Astrocyte of the spinal cord (primary cell): ENCODE results near the gene ANKRD13B.
A peak's percentile ranks its signal among the peaks of the same experiment; 100 is the strongest.

Experiments
- DNase-seq: peaks from one replicate; pipeline ENCODE4 v3.0.0; 2011; ENCODE audit warnings: low read depth, low spot score
- H3K4me3 ChIP-seq: 2 replicates; pipeline ENCODE4 v1.5.1; 2011; ENCODE audit warnings: low read depth, mild to moderate bottlenecking, low read length, moderate library complexity
- CTCF ChIP-seq: IDR thresholded peaks from 2 replicates; pipeline ENCODE4 v1.5.1; 2012; ENCODE audit warnings: low read depth, mild to moderate bottlenecking, low read length, inconsistent platforms
- in situ Hi-C: cut with HindIII; loops from 2 replicates; pipeline ENCODE4 v1.10.0; 2017; ENCODE audit warnings: low sequenced_read_pairs

Gene ANKRD13B

GRCh38 chr17:29621751-29622194 is 28.8 kb downstream of the ANKRD13B start:
- no peak overlapping the region for H3K4me3 ChIP-seq
- in situ Hi-C loops: no loop called here
- DNase-seq: no peak
- TF ChIP-seq CTCF: no peak

- no peak for TF ChIP-seq CTCF
- in situ Hi-C loops: no loop called here
- DNase-seq: peak; percentile 32
- H3K4me3 ChIP-seq: peak within 1 kb of the TSS; percentile 59
These were observed 29.7 kb downstream of the ANKRD13B start, which contains the start of gene CORO6 for GRCh38 chr17:29622337-29623282. TSS of gene CORO6 (minus strand) at chr17:29622912. CDS start at chr17:29621421, 1,491 bp downstream.

GRCh38 chr17:29623283-29623647 is 30.3 kb downstream of the ANKRD13B start:
- in situ Hi-C loops: no loop called here
- no peak overlapping the region for H3K4me3 ChIP-seq
- DNase-seq: no peak
- TF ChIP-seq CTCF: no peak

- TF ChIP-seq CTCF: no peak
- in situ Hi-C loops: no loop called here
These were observed 31.7 kb downstream of the ANKRD13B start for GRCh38 chr17:29624586-29624985.

DNA sequence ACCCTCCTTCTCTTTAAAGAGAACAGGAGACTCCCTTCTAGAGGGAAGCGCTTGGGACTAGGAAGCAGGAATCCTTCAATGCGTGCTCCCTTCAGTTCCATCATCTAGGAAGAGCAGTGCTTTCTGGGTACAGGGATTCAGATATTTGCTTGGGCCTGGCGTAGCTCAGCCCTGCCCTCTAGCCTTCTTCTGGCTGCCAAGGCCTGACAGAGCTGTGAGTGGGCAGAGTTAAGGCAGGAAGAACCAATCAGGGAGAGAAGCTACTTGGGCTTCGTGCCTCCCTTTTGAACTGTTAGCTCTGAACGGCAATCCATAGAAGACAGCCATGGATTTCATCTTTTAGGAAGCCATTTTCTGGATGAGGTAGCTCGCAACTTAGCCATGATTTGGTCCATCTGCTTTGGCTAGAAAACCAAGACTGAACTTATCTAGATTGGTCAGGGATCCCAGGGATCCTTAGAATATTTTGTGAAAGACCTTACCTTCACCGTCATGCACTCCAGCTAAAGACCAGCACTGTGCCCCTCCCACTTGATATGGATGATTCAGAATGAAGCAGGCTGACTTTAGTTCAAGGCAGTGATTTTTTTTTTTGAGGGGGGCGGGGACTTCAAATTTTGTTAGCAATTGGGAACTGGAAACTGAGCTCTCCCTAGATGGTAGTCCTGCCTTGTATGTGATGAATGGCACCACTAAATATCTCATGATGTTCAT is 32.3 kb downstream of the ANKRD13B start:
- peak; percentile 39 for DNase-seq
- H3K4me3 ChIP-seq: no peak overlapping the region
- no peak for TF ChIP-seq CTCF
- in situ Hi-C loops: no loop called here

More at GRCh38 chr17:29624586-29624985, 31.7 kb downstream of the ANKRD13B start:
- no peak overlapping the region for H3K4me3 ChIP-seq
- no peak for DNase-seq

- no peak for DNase-seq
- no peak for TF ChIP-seq CTCF
- H3K4me3 ChIP-seq: no peak overlapping the region
- in situ Hi-C loops: no loop called here
These were observed 35.0 kb downstream of the ANKRD13B start for GRCh38 chr17:29627951-29628350.
